C4-2B (cell line): ENCODE measurements around the gene MYBPC1.
A peak's percentile ranks its signal among the peaks of the same experiment; 100 is the strongest.

Experiments used
- ZFX ChIP-seq: fragments of 450-650 bp; IDR thresholded peaks from 2 replicates; pipeline ENCODE4 v1.6.1; 2017
- TF ChIP-seq, protein P1 (sequence below): fragments of 450-650 bp; conservative IDR thresholded peaks from 2 replicates; pipeline ENCODE4 v1.5.1; 2017; ENCODE audit warnings: mild to moderate bottlenecking

DNA sequence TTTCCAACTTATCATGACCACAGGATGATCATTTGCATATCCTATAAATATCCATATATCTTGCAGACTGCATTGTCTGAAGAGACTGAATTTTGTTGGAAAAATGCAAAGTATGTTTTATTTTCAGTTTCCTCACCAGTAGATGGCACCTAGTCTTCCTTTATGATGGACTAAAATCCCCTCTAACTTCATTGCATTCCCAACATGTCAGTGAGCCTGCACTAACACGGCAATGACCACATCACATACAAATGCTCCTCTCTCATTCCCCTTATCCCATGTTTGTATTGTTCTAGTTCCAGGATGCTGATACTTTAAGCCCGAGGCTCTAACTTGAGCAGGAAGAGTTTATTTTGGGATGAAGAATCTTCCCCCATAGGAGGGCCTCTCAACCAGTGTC lies 24.7 kb upstream of the MYBPC1 start:
- TF ChIP-seq, protein P1, sequence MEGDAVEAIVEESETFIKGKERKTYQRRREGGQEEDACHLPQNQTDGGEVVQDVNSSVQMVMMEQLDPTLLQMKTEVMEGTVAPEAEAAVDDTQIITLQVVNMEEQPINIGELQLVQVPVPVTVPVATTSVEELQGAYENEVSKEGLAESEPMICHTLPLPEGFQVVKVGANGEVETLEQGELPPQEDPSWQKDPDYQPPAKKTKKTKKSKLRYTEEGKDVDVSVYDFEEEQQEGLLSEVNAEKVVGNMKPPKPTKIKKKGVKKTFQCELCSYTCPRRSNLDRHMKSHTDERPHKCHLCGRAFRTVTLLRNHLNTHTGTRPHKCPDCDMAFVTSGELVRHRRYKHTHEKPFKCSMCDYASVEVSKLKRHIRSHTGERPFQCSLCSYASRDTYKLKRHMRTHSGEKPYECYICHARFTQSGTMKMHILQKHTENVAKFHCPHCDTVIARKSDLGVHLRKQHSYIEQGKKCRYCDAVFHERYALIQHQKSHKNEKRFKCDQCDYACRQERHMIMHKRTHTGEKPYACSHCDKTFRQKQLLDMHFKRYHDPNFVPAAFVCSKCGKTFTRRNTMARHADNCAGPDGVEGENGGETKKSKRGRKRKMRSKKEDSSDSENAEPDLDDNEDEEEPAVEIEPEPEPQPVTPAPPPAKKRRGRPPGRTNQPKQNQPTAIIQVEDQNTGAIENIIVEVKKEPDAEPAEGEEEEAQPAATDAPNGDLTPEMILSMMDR = peak; percentile 56
- TF ChIP-seq ZFX = no peak
